NCI-H82 treated with DMSO at 0.1 percent for 48 hours (cell line): ENCODE data around the gene SLC39A3.

ENCODE experiments used
- DNase-seq: peaks from one replicate; lab custom pipeline; 2025; ENCODE audit not compliant: unreplicated experiment; lab: John Stamatoyannopoulos, UW

Gene SLC39A3

DNA sequence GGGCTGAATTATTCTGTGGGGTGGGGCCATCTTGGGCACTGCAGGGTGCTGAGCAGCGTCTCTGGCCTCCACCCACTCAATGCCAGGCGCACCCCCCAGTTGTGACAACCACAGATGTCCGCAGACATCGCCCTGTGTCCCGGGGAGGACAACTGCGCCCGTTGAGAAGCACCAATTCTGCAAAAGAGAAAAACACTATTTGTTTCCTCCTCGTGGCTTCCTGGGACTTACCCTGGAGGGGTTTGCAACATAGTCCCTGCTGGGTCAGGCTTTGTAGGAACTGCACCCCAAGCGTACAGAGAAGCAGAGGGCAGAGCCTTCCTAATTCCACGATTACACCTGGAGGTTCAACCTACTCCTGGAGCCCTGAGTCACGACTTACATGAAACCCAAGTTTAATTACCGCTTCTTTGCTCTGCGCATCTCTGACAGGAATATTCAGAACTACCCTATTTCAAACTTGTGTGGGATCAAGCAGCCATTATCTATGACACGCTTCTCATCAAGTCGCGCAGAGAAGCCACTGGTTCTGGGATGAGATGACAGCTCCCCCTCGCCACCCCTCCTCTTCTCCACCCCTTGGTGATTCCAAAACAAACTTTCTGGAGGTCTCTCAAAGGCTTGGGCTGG, 11.1 kb upstream of the SLC39A3 start:
- no peak for DNase-seq

DNA sequence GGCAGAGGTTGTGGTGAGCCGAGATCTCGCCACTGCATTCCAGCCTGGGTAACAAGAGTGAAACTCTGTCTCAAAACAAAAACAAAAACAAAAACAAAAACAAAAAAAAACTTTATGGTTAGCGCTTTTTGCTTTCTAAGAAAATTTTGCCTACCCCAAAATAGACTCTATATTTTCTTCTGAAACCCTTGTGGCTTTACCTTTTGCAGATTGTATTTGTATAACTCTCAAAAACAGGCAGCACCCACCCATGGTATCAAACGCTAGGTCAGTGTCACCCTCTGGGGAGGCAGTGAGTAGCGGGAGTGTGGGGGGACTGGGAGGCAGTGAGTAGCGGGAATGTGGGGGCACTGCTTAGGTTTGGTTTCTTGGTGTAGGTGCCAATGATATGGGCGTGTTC, 7.5 kb upstream of the SLC39A3 start:
- no peak for DNase-seq

DNA sequence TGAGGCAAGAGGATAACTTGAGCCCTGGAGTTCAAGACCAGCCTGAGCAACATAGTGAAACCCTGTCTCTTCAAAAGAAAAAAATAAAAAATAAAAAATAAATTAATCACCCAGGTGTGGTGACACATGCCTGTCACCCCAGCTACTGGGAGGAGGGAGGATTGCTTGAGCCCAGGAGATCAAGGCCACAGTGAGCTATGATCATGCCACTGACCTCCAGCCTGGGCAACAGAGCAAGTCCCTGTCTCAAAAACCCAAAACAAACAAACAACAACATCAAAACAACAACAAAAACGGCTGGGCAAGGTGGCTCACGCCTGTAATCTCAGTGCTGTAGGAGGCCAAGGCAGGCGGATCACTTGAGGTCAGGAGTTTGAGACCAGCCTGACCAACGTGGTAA, 4.3 kb upstream of the SLC39A3 start:
- DNase-seq = no peak

DNA sequence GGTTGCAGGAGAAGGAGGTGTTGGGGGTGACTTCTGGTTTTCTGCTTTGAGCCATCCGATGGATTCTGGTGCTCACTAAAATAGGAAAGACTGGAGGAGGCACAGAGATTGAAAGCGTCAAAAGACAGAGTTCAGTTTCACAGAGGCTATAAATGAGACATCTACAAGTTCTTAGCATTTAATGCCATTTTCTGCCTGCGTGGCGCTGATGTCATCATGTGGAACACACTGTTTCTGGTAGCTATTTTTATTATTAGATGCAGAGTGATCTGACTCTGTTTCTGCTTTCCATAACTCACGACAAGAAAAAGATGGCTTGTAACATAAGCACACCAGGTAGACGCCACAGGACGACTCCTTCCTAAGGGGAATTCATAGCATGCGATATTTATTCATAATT, 3.3 kb upstream of the SLC39A3 start:
- no peak for DNase-seq

DNA sequence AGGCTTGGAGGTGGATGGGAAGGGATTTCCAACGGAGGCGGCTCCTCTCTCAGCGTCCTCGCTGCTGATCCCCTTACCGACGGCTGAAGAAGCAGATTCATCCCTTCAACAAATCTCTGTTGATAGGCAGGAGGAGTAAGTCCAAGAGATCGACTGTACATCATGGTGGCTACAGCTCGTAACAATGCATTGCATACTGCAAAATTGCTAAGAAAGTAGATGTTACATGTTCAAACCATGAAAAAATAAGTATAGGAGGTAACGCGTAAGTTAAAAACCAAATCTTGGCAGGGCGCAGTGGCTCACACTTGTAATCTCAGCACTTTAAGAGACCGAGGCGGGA, 468 bp upstream of the SLC39A3 start:
- DNase-seq = no peak

DNA sequence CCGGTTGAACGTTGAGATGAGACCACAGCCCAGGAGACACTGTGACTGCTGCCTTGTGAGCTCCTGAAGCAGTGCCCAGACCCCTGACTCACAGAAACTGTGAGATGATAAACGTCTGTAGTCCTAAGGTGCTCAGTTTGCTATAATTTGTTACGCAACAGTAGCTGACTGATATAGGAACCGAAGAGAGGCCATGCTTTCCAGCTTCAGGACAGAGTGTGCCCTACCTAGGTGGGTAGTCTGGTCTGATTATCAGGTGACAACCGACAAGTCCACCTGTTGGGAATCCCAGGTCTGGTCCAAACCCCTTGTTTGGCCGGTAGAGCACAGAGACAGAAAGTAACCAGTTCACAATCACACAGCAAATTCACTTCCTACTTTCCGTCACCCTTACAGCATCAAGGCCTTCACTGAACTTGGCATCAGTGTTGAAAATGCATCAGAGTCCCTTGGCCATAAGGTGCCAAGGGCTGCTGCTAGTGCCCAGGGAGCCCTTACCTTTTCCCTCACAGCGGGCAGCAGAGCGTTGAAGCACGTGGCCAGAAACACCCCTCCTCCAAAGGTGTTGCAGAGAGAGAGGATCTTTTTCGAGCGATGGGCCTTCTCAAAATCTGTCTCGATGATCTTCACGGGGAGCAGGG, 3.1 kb downstream of the SLC39A3 start:
- no peak for DNase-seq

DNA sequence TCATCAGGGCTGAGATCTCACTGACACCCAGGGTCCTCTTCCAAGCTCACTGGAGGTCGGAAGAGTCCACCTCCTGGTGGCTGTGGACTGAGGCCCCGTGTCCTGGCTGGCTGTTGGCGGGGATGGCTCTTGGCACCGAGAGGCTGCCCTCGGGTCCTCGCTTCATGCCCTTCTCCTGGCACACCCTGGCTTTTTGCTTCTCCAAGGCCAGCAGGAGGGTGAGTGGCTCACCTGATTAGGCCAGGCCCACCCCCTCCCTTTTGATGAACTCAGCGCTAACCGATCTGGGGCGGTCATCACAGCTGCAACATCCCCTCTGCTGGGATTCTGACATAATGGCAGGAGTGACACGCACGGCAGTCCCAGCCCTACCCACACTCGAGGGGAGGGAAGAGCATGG, 4.4 kb downstream of the SLC39A3 start:
- no peak for DNase-seq

DNA sequence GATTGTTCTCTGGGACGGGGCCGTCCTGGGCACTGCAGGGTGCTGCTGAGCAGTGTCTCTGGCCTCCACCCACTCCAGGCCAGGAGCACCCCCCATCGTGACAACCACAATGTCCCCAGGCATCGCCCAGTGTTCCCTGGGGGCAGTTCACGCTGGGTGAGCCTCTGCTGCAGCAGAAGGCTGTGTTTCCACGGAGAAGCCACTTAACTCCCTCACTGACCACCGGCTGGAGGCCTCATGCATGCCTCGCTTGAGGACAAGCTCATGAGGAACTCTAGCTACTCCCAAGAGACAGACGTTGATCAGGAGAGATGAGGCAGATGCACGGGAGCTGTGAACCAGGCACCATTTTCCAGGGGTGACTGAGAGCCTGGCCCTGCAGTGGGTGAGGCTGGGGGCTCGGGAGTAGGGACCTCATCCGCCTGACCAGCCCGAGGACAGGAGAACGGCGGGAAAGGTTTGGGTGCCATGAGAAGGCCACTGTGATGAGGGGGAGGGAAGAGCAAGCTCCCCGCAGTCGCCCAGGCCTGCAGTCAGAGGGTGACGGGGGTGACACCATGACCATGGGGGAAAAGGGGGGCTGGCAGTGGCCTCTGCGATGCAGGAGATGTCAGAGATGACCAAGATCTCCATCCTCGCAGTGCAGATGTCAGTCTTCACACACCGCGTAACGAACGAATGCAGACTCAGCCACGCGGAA, 5.1 kb downstream of the SLC39A3 start:
- DNase-seq = no peak

DNA sequence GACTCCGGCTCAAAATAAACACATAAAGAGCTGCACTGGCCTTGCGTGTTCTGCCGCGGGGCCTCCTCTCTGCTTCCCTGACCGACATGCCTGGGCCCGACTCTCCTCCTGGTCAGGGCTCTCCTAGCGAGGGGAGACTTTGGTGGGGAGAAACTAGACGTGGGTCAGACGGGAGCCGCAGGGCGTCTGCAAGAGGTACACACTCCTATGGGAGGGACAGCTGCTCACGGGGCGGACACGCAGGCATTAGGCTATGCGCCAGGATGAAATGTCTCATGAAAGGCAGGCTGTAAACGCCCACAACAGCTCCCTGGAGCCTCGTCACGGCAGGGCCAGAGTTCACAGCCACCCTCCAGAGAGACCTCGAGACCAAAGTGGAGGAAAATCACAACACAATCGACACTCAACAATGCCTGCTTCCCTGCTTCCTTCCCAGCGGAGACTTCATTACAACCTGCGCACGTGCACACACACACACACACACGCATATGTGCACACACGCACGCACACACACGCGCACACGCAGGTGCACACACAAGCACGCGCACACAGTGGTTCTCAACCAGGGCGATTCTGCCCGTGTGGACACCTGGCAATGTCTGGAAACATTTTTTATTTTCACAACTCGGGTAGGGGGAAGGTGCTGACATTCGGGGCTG, 5.8 kb downstream of the SLC39A3 start:
- DNase-seq = no peak

DNA sequence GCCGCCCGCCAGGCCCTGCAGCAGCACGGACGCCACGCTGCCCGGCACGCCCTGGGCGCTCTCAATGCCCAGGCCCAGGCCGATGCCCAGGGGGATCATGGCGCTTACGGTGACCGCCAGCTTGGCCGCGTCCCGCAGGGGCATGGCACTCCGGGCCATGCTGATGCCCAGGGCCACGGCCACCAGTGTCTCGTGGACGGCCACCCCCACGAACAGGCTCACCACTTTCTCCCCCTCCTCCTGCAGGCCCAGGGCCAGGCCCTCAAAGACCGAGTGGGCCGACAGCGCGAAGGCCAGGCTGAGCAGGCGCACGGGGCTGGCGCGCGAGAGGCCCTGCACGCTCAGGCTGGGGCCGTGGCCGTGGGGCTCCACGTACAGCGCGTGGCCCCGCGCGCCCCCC, 6.9 kb downstream of the SLC39A3 start:
- DNase-seq = no peak

DNA sequence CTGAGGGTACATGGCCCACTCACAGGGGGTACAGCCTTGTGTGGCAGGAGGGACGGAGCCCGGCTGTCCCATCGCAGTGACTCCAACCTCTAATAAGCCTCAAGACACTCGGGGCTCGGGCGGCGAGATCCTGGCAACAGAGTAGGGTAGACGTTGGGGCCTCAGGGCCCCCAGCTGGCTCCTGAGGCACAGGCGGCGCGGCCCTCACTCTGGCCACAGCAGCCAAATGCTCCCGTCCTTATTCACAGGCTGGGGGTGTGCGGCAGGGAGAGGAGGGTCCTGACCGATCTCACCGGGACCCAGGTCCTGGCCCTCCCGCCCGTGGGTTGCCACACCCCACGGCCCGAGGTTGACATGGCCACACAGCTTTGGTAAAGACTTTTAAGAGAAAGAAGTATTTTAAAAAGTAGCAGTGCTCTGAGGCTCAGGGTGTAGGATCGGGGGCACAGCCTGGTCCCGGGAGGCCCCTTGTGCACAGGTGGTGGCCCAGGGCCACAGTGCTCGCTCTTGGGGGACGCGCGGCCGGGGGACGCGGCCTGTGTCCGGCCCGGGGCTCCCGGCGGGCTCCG, 7.6 kb downstream of the SLC39A3 start:
- DNase-seq = no peak

DNA sequence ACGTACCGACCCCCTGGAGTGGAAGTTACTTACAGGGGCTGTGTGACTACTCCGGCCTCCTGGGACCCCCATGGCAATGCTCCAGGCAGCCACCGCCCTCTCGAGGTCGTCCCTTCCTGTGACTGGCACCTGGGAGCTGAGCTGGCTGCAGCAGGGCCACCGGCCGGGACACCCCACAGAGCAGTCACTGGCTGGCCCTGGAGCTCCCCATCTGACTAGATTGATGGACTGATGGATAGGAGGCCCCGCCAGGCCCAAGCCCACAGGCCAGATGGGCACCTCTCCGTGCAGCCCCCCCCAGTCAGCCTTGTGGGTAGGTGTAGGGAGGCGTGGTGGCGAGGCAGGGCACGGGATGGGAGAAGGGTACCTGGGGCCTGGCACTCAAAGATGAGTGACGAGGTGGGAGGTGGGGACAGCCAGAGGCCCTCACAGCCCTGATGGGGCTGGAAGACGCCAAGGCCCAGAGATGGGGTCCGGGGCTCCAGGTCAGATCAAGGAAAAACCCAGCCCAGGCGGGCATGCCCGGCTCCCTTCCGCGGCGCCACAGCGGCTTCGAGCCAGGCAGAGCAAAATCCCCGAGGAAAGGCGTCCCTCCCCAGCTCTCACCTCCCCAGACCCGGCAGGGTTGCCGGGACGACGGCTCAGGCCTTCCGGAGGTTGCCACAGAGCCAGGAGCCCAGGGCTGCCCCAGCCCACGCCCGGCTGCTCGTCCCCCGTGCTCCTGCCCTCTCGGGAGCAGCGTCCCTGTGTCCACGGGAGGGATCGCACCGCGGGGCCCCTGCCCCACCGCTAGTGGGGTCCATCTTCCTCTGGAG, 8.4 kb downstream of the SLC39A3 start:
- DNase-seq = no peak

DNA sequence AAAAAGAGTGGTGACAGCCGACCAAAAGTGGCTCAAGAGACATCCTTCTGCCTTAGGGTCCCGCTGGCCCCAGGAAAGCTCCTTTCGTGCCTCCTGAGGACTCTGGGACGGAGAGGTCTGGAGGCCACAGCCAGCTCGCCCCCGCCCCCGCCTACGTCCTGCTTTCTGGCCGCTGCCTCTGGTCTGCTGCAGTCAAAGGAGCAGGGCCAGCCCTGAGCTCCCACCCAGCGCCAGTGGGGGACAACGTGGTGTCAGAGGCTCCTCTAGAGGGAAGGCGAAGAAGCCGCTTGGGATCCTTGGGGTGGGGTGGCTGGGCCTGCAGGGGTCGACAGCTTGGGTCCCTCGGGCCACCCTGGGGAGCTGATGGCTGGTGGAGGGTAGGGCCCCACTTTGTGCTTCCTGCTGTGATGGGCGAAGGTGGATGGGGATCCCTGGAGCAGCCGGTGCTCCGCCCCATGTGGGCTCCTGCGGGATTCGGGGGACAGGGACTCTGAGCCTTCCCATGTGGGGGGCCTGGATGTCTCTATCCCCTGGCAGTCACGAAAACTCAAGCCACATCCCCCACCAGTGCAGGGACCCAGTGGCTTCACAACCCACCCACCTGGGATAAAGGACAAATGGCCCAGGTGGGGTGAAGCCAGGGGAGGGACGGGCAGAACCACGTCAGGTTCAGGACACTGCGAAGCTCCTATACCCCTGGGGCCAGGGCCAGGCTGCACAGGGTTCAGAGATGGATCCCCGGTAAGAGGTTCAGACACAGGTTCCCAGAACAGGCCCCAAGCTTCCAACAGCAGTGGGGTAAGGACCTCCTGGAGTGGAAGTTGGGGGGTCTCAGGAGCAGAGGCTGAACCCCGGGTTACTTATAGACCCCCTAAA, 9.6 kb downstream of the SLC39A3 start:
- no peak for DNase-seq

DNA sequence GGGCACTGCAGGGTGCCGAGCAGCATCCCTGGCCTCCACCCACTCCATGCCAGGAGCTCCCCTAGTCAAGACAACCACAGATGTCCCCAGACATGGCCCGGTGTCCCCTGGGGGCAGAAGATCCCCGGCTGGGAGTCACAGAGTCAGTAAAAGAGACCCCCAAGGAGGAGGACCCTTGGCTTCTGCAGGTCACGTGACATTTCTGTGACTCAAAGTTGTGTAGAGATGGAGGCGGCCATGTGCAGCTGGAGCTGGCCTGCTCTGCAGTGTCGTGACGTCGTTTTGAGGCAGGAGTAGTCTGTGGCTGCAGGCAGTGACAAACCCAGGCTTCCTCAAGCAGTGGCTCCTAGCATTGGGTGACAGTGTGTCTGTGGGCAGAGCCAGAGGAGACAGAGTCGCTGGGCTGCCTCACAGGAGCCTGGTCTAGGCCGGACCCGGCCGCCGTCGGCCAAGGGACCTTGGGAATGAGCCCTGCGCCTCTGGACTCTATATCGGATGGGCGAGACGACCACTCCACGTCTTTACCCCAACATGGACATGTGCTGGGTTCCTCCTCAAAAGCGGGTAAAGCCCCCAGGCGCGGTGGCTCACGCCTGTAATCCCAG, 10.9 kb downstream of the SLC39A3 start:
- DNase-seq = no peak

DNA sequence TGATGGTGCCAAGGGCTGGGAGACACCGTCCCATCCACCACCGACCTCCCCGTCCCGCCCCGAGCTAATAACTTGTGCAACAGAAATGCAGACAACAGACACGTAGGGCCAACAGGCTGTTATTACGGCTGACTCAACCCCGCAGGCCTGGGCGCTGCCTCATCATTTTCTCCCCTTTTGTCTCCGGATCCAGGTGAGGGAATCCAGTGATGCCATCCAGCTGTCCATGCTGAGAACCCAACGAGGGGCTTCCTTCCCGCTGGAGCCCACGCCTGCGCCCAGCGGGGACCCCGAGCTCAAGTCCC, 12.2 kb downstream of the SLC39A3 start:
- no peak for DNase-seq

DNA sequence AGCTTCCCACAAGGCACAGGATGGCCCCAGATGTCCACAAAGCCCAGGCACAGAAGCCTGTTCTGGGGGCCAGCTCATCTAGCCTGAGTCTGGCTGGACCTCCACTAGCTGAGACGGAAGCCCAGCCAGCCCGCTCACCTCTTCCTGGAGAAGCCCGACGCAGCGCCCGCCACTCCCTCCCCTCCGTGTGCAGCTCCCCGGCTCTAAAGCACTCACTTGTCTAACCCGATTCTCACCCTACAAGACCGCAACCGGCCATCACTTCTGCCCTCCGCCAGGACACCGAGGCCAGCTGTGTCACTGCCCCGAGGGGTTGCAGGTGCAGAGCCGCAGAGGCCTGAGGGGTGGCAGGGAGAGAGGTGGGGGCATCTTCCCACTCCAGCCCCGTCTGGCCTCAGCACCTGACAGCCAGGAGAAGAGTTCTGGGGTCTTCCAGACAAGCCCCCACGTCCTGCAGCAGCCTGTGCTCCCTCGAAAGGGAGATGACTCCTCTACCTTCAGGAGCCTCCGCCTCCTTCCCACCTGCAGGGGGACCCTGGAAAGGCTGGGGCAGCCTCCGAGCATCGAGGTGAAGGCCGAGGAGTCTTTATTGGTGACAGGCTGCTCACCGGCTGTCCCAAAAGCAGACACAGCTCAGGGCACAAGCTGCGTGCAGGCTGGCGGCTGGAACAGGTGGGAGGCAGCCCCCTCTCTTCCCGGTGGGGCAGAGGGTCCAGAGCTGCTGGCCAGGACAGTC, 12.7 kb downstream of the SLC39A3 start:
- no peak for DNase-seq

DNA sequence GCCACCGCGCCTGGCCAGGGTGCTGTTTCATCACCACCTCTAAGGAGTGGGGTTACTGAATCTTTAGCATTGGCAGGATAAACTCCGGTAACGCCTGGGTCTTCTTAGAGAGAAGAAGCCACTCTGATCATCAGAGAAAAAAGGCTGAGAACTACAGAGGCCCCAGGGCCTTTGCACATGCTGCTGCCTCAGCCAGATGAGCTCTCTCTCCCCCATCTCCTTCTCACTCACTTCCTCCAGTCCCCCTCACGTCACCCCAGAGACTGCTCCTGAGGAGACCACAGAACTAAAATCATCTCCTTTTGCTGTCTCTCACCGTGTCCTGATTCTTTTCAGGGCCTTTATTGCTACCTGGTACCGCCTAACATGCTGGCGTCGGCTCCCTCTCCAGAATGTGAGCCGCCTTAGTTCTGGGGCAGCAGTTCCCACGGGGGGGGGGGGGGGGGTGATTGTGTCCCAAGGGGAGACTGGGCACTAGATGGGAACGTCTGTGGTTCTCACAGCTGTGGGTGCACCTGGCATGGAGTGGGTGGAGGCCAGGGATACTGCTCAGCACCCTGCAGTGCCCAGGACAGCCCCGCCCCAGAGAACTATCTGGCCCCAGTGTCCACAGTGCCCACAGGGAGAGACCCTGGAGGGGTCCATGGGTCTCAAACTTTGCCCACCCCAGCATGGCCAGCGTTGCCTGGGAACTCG, 13.5 kb downstream of the SLC39A3 start:
- no peak for DNase-seq

DNA sequence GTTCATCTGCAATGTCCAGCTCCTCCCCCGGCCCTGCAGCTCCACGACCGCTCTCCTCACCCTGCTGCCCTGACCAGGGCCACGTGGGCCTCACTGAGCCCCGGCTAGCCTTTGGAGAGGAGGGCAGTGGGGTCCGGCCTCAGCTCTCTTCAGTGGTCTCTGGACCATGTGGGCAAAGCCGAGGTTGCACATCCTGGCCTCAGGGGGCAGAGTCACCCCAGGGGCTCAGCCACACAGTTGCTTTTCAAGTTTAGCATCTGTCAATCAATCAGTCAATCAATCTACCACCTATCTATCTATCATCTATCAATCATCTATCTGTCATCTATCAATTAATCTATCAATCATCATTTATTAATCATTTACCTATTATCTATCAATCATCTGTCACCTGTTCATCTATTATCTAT, 15.7 kb downstream of the SLC39A3 start:
- DNase-seq = no peak

DNA sequence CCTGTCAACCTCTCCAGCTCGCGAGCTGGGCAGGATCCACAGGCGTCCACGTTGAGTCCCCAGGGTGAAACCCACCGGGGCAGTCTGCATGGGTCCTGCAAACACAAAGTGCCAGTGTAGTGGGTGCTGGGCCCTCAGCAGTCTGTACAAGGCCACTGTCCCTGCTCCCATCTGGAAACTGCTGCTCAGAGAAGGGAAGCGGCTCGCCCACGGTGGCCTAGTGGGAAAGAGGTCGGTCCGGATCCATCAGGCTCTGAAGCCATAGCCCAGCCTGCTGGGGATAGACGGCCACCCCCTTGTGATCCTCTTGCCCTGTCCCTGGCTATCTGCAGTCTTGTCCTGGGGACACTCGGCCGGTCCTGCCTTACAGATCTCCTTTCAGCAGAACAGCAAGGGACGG, 16.1 kb downstream of the SLC39A3 start:
- no peak for DNase-seq
